CD14-positive monocyte (primary cell): Measurements from ENCODE around the gene LIX1. TPM values are rescaled to one million over a fixed set of nuclear protein-coding genes. Genes with fewer than 3 reads are reported as not detected.

Experiments used
- DNase-seq, 3 donors: peaks; one replicate each; pipeline ENCODE4 v3.0.0-alpha.2; 2011 to 2022
- H2AFZ ChIP-seq: 2 replicates; pipeline ENCODE4 v1.6.0; 2012; ENCODE audit warnings: mild to moderate bottlenecking, low read depth, low read length, inconsistent platforms; ENCODE audit not compliant: insufficient read depth, poor library complexity, severe bottlenecking
- H3K27ac ChIP-seq, 2 donors: 1 replicate in 1 of 2; 2 replicates in 1 of 2; pipeline ENCODE4 v1.5.1; 2012 to 2013; ENCODE audit warnings: low read length in 2 of 2, control low read depth in 1 of 2, inconsistent platforms in 1 of 2, low read depth in 1 of 2, mild to moderate bottlenecking in 1 of 2
- H3K27me3 ChIP-seq, 2 donors: one replicate each; pipeline versions ENCODE4 v1.6.0 to v1.6.1; 2011 to 2013; ENCODE audit warnings: low read length in 2 of 2; ENCODE audit not compliant: control insufficient read depth in 2 of 2, insufficient read depth in 2 of 2
- H3K36me3 ChIP-seq, 2 donors: replicated peaks in 1 of 2; 1 replicate in 1 of 2; 2 replicates in 1 of 2; pipeline versions ENCODE4 v1.5.1 to v1.6.1; 2012 to 2013; ENCODE audit warnings: low read length in 2 of 2, control low read depth in 1 of 2, inconsistent platforms in 1 of 2, mild to moderate bottlenecking in 1 of 2; ENCODE audit not compliant: insufficient read depth in 2 of 2, control insufficient read depth in 1 of 2
- H3K4me1 ChIP-seq, 2 donors: 1 replicate in 1 of 2; 2 replicates in 1 of 2; pipeline versions ENCODE4 v1.5.1 to v1.6.1; 2012 to 2013; ENCODE audit warnings: low read length in 2 of 2, control low read depth in 1 of 2, inconsistent platforms in 1 of 2, mild to moderate bottlenecking in 1 of 2, moderate library complexity in 1 of 2; ENCODE audit not compliant: insufficient read depth in 2 of 2, control insufficient read depth in 1 of 2
- H3K4me2 ChIP-seq: replicated peaks from 2 replicates; pipeline ENCODE3; 2012; ENCODE audit warnings: low read length, moderate library complexity, mild to moderate bottlenecking; ENCODE audit not compliant: poor library complexity, severe bottlenecking; ENCODE audit errors: extremely low read depth
- H3K4me3 ChIP-seq, 3 experiments: fragments of 200-600 bp in 1 of 3; sonication (generic) in 1 of 3; replicated peaks in 1 of 3; 1 replicate in 2 of 3; 2 replicates in 1 of 3; pipeline ENCODE4 v1.5.1; 2011 to 2013; ENCODE audit warnings: low read length in 3 of 3, mild to moderate bottlenecking in 3 of 3, control low read depth in 2 of 3, low read depth in 2 of 3, inconsistent platforms in 1 of 3, moderate library complexity in 1 of 3
- H3K79me2 ChIP-seq: 2 replicates; pipeline ENCODE4 v1.6.0; 2012; ENCODE audit warnings: mild to moderate bottlenecking, control low read depth, inconsistent platforms, low read length, moderate library complexity; ENCODE audit not compliant: insufficient read depth
- H3K9ac ChIP-seq: 2 replicates; pipeline ENCODE4 v1.6.0; 2017; ENCODE audit warnings: low read length, mild to moderate bottlenecking; ENCODE audit not compliant: insufficient read depth, poor library complexity, severe bottlenecking
- H3K9me3 ChIP-seq, 2 donors: replicated peaks in 1 of 2; 1 replicate in 1 of 2; 2 replicates in 1 of 2; pipeline versions ENCODE4 v1.5.1 to v1.6.1; 2012 to 2013; ENCODE audit warnings: low read length in 2 of 2, control low read depth in 1 of 2; ENCODE audit not compliant: control insufficient read depth in 1 of 2, insufficient read depth in 1 of 2
- H4K20me1 ChIP-seq: 2 replicates; pipeline ENCODE4 v1.6.0; 2012; ENCODE audit warnings: mild to moderate bottlenecking, low read length, control low read depth, moderate library complexity; ENCODE audit not compliant: insufficient read depth
- H3K27ac Mint-ChIP-seq, 7 donors: one replicate each; pipeline ENCODE4 v1.8.0; 2020; ENCODE audit warnings: mild to moderate bottlenecking in 7 of 7, mixed read lengths in 7 of 7, moderate library complexity in 6 of 7, inconsistent platforms in 2 of 7
- H3K27me3 Mint-ChIP-seq, 3 donors: one replicate each; pipeline ENCODE4 v1.8.0; 2021 to 2022; ENCODE audit warnings: low read depth in 3 of 3, mild to moderate bottlenecking in 3 of 3, mixed read lengths in 3 of 3, moderate library complexity in 3 of 3, inconsistent platforms in 1 of 3
- H3K36me3 Mint-ChIP-seq, 2 donors: one replicate each; pipeline ENCODE4 v1.8.0; 2020; ENCODE audit warnings: mixed read lengths in 2 of 2, inconsistent platforms in 1 of 2, mild to moderate bottlenecking in 1 of 2
- H3K4me1 Mint-ChIP-seq: one replicate; pipeline ENCODE4 v1.8.0; 2020; ENCODE audit warnings: mild to moderate bottlenecking, mixed read lengths
- H3K4me3 Mint-ChIP-seq, 2 donors: one replicate each; pipeline ENCODE4 v1.8.0; 2020; ENCODE audit warnings: mild to moderate bottlenecking in 2 of 2, mixed read lengths in 2 of 2, moderate library complexity in 1 of 2
- H3K9me3 Mint-ChIP-seq, 7 donors: one replicate each; pipeline ENCODE4 v1.8.0; 2020 to 2022; ENCODE audit warnings: mixed read lengths in 7 of 7, mild to moderate bottlenecking in 6 of 7, moderate library complexity in 6 of 7, inconsistent platforms in 2 of 7
- WGBS: methylation state at CpG from one replicate; pipeline ENCODE4 v1.1.5; 2013; ENCODE audit warnings: missing lambda C conversion rate; ENCODE audit not compliant: insufficient coverage; 5-methylcytosine and 5-hydroxymethylcytosine counted together
- intact Hi-C, 2 donors: fragments of 100-400 bp; cut with micrococcal nuclease; formaldehyde crosslinking; loops; one replicate each; pipeline versions ENCODE4 v1.15.0 to v1.15.1; 2023
- polyA plus RNA-seq, 3 donors: library from polyadenylated mRNA; depleted of rRNA in 1 of 3; unstranded in 2 of 3; stranded (reverse) in 1 of 3; fragments of 300-500 nt in 2 of 3; fragments of >200 nt in 1 of 3; fragmentation: Illumina TruSeq in 2 of 3; gene quantifications; 1 replicate in 2 of 3; 2 replicates in 1 of 3; pipeline ENCODE4 v1.2.3, GENCODE V29; 2012 to 2021
- TF ChIP-seq, protein P1 (sequence below): fragments of 200-600 bp; IDR thresholded peaks from one replicate; pipeline ENCODE4 v1.8.0; 2022; ENCODE audit warnings: antibody characterized with exemption, mild to moderate bottlenecking

LIX1 gene
- polyA plus RNA-seq, 3 donors: not detected

DNA sequence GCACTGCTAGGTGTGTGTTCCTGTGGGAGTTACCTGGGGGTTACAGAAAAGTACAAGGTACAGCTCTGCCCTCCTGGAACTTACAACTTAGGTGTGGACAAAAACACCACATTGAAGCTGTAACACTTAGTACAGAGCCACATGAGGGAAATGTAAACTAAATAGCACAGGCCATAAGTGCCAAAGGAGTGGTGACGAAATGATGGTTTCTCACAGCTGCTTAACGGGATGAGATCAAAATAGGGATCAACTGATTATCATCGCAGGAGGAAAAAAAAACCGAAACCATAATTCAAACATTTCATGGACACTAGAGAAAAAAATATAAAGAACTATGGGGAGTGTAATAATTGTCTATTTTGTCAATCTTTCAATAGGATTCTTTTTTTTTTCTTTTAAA is 5.9 kb downstream of the LIX1 start:
- Mint-ChIP-seq H3K27me3 (no peaks in the 10 kb centered on the region), H3K4me1 (peaks cover 19% of the 10 kb centered on the region), H3K9me3 (no peaks in the 10 kb centered on the region), H3K36me3 (no peaks in the 10 kb centered on the region), H3K4me3 (no peak overlapping the region), H3K27ac (no peak overlapping the region)
- Histone ChIP-seq H3K4me2 (no peak overlapping the region), H3K4me3 (no peak overlapping the region), H3K27ac (no peak overlapping the region), H3K9ac (no peak overlapping the region), H3K36me3 (no peaks in the 10 kb centered on the region), H3K9me3 (no peaks in the 10 kb centered on the region), H4K20me1 (no peaks in the 10 kb centered on the region), H3K4me1 (no peaks in the 10 kb centered on the region), H2AFZ (no peak overlapping the region), H3K27me3 (no peaks in the 10 kb centered on the region), H3K79me2 (no peaks in the 10 kb centered on the region)
- TF ChIP-seq, protein P1, sequence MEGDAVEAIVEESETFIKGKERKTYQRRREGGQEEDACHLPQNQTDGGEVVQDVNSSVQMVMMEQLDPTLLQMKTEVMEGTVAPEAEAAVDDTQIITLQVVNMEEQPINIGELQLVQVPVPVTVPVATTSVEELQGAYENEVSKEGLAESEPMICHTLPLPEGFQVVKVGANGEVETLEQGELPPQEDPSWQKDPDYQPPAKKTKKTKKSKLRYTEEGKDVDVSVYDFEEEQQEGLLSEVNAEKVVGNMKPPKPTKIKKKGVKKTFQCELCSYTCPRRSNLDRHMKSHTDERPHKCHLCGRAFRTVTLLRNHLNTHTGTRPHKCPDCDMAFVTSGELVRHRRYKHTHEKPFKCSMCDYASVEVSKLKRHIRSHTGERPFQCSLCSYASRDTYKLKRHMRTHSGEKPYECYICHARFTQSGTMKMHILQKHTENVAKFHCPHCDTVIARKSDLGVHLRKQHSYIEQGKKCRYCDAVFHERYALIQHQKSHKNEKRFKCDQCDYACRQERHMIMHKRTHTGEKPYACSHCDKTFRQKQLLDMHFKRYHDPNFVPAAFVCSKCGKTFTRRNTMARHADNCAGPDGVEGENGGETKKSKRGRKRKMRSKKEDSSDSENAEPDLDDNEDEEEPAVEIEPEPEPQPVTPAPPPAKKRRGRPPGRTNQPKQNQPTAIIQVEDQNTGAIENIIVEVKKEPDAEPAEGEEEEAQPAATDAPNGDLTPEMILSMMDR: no peak
- no peak for DNase-seq
- intact Hi-C loops: no loop called here
- no CpG with 5 or more reads among the region's 4 CpGs for WGBS

- WGBS: 100% methylated on average over 3 of the region's 4 CpGs
- Histone ChIP-seq H3K79me2 (no peaks in the 10 kb centered on the region), H3K9ac (no peak overlapping the region), H3K27me3 (no peaks in the 10 kb centered on the region), H3K9me3 (no peaks in the 10 kb centered on the region), H3K36me3 (no peaks in the 10 kb centered on the region), H3K4me2 (no peak overlapping the region), H3K27ac (no peak overlapping the region), H4K20me1 (no peaks in the 10 kb centered on the region), H3K4me3 (no peak overlapping the region), H3K4me1 (no peaks in the 10 kb centered on the region), H2AFZ (no peak overlapping the region)
- Mint-ChIP-seq H3K27ac (no peak overlapping the region), H3K36me3 (peaks cover 0 to 2% of the 10 kb centered on the region in 2 donors), H3K4me3 (no peak overlapping the region), H3K9me3 (no peaks in the 10 kb centered on the region), H3K4me1 (peaks cover 19% of the 10 kb centered on the region), H3K27me3 (peaks cover 0 to 2% (median 0%) of the 10 kb centered on the region in 3 donors)
- TF ChIP-seq, protein P1: no peak
- no peak for DNase-seq
- intact Hi-C loops: no loop called here
These were observed 6.5 kb downstream of the LIX1 start for GRCh38 chr5:97135868-97136267.
